T-helper 17 cell (primary cell): ENCODE data around the gene CLCF1. TPM values are rescaled to one million over a fixed set of nuclear protein-coding genes. Genes with fewer than 3 reads are reported as not detected.
"Not testable (repeated sequence)": the region's sequence is repeated elsewhere in the genome, so short reads cannot be mapped to it uniquely, and the experiment has no call there.

Experiments
- ATAC-seq: fragments of 150-1000 bp; cut with Tn5 transposase; 2 replicates; pipeline ENCODE4 v1.10.0; 2021; ENCODE audit warnings: mild to moderate bottlenecking, moderate library complexity
- DNase-seq, 3 donors: peaks; one replicate each; pipeline versions ENCODE4 v3.0.0 to v3.0.0-alpha.2; 2020 to 2021
- H3K9me3 ChIP-seq: one replicate; pipeline ENCODE4 v1.7.0; 2013; ENCODE audit warnings: low read length, mild to moderate bottlenecking; ENCODE audit not compliant: control insufficient read depth, poor library complexity, severe bottlenecking
- H3K27ac Mint-ChIP-seq: one replicate; pipeline ENCODE4 v1.8.0; 2022; ENCODE audit warnings: mild to moderate bottlenecking, moderate library complexity, mixed read lengths
- H3K27me3 Mint-ChIP-seq: one replicate; pipeline ENCODE4 v1.8.0; 2022; ENCODE audit warnings: mixed read lengths
- H3K36me3 Mint-ChIP-seq: one replicate; pipeline ENCODE4 v1.8.0; 2022; ENCODE audit warnings: low read depth, mixed read lengths
- H3K4me1 Mint-ChIP-seq: one replicate; pipeline ENCODE4 v1.8.0; 2022; ENCODE audit warnings: mild to moderate bottlenecking, mixed read lengths
- H3K4me3 Mint-ChIP-seq: one replicate; pipeline ENCODE4 v1.8.0; 2022; ENCODE audit warnings: mild to moderate bottlenecking, moderate library complexity, mixed read lengths
- total RNA-seq, 4 donors: library from RNA in 2 of 4; stranded (reverse) in 2 of 4; gene quantifications; one replicate each; pipeline ENCODE4 v1.2.3 and lab custom pipeline; 2022 to 2026

Gene CLCF1
- total RNA-seq, 2 donors from 2014 or later: 7.3 to 7.5 TPM

DNA sequence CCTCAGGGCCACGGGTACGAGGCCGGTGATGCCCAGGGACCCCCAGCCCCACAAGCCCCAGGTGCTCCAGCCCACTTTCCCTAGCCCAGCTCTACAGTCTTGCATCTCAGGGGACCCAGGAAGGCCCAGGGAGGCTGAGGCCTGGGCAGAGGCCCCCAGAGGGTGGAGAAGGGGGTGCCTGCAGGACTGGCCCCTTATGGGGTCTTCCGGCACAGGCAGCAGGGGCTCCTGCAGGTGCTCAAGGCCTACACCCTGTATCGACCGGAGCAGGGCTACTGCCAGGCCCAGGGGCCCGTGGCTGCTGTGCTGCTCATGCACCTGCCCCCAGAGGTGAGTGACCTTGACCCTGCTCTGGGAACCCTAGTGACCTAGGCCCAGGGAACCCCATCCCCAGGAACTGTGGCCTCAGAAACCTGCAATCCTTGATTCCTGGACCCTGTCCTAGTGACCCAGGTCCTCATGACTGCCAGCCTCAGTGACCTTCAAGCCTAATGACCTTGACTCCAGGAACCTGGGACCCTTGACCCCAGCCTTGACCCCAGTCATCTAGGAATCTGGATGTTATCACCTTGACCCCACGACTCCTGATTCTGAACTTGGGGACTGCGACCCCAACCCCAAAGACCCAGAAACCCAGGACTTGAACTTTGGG is 32.4 kb upstream of the CLCF1 start:
- Mint-ChIP-seq H3K4me3 (peak overlapping the region; percentile 99), H3K27me3 (no peaks in the 10 kb centered on the region), H3K4me1 (peaks cover 51% of the 10 kb centered on the region), H3K27ac (peak overlapping the region; percentile 94), H3K36me3 (peaks cover 9% of the 10 kb centered on the region)
- H3K9me3 ChIP-seq: no peaks in the 10 kb centered on the region
- DNase-seq: no peak
- ATAC-seq: no peak

DNA sequence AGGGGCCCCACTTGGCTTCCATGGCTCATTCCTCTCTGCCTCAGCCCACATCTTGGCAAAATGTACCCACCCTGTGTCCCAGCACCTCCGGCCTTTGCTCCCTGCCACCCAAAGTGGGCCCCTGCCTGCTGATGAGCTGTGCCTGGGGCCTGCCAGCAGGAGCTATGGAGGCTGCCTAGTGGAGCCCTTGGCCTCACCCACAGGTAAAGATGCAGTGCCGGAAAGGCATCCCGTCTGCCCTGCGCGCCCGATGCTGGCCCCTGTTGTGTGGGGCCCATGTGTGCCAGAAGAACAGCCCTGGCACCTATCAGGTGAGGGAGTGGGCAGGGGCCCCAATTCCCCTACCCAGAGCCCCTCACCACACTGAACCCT is 31.8 kb upstream of the CLCF1 start:
- DNase-seq (no peak), ATAC-seq (no peak)
- no peaks in the 10 kb centered on the region for H3K9me3 ChIP-seq
- Mint-ChIP-seq H3K36me3 (peaks cover 9% of the 10 kb centered on the region), H3K27me3 (no peaks in the 10 kb centered on the region), H3K27ac (peak overlapping the region; percentile 94), H3K4me1 (peaks cover 50% of the 10 kb centered on the region), H3K4me3 (peak overlapping the region; percentile 99)

- Mint-ChIP-seq H3K27ac (peak overlapping the region; percentile 94), H3K4me1 (peaks cover 46% of the 10 kb centered on the region), H3K27me3 (no peaks in the 10 kb centered on the region), H3K36me3 (peaks cover 9% of the 10 kb centered on the region), H3K4me3 (peak overlapping the region; percentile 99)
- DNase-seq: no peak
- H3K9me3 ChIP-seq: no peaks in the 10 kb centered on the region
- ATAC-seq: no peak
Observed at GRCh38 chr11:67404515-67405195, 31.3 kb upstream of the CLCF1 start.

DNA sequence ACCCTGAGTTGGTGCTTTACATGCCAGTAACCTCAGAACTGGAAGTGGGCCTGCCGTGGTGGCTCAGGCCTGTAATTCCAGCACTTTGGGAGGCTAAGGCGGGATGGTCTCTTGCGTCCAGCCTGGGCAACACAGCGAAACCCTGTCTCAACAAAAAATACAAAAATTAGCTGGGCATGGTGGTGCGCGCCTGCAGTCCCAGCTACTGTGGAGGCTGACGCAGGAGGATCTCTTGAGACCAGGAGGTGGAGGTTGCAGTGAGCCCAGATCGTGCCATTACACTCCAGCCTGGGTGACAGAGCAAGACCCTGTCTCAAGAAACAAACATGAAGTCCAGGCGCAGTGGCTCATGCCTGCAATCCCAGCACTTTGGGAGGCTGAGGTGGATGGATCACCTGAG is 29.7 kb upstream of the CLCF1 start:
- not testable (repeated sequence) for ATAC-seq, H3K9me3 ChIP-seq, H3K36me3 Mint-ChIP-seq, H3K27me3 Mint-ChIP-seq, DNase-seq
- Mint-ChIP-seq H3K27ac (peak overlapping the region; percentile 94), H3K4me3 (peak overlapping the region; percentile 99), H3K4me1 (peaks cover 37% of the 10 kb centered on the region)

DNA sequence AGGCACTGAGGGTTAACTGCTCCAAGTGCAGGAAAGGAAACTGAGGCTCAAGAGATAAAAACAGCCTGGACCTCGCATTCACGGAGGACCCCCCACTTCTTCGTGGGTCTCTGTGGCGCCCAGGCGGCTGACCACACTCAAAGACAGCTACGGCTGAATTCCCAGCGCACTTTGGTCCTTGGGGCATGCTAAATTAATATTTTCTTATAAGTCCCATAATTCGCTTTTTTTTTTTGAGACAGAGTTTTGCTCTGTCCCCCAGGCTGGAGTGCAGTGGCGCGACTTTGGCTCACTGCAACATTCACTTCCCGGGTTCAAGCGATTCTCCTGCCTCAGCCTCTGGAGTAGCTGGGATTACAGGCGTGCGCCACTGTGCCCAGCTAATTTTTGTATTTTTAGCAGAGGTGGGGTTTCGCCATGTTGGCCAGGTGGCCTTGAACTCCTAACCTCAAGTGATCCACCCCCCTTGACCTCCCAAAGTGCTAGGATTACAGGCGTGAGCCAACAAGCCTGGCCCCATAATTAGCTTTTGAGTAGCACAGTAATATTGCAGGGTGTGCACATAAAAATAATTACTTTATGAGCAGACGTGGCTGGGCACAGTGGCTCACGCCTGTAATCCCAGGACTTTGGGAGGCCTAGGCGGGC is 28.9 kb upstream of the CLCF1 start:
- DNase-seq, H3K27me3 Mint-ChIP-seq, H3K36me3 Mint-ChIP-seq, H3K9me3 ChIP-seq, ATAC-seq: not testable (repeated sequence)
- peaks cover 39% of the 10 kb centered on the region for H3K4me1 Mint-ChIP-seq
- peak overlapping the region; percentile 99 for H3K4me3 Mint-ChIP-seq
- peak overlapping the region; percentile 94 for H3K27ac Mint-ChIP-seq

DNA sequence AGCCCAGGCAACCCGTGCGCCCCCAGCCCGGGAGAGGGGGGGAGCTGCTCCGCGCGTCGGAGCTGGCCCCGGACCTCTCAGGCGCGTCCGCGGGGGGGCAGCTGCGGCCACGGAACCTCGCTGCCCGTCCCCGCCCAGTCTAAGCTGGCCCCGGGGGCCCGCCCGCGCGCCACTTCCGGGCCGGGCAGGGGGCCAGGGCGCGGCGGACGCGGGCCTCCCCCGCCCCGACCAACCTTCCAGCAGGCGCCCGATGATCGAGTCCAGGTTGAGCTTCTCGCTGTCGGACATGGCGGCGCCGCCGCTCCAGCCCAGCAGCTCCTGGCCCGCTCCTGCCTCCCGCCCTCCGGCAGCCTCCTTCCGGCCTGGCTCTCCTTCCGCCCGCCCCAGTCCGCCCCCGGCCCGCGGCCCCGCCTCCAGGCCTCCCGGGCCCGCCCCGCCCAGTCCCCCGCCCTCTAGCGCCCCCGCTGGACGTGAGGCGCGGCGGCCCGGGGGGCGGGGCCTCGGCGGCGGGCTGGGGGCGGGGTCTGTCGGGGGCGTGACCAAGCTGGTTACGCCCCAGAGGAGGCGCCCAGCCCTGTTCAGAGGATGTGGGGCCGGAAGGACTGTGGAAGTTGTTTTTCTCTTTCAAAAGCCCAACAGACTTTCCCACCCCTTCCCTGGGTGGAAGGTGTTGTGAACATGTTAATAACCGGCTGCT is 28.2 kb upstream of the CLCF1 start, which contains the start of gene PPP1CA:
Gene PPP1CA (minus strand): TSS at position 364 of the 697 bp plus-strand sequence. CDS start 76 bp downstream, at position 288.
- H3K4me3 Mint-ChIP-seq: peak within 1 kb of the TSS; percentile 99
- peaks cover 38% of the 10 kb centered on the region for H3K4me1 Mint-ChIP-seq
- peak; percentile 80 for ATAC-seq
- peaks cover 6% of the 10 kb centered on the region for H3K36me3 Mint-ChIP-seq
- no peaks in the 10 kb centered on the region for H3K9me3 ChIP-seq
- peak within 1 kb of the TSS; percentile 94 for H3K27ac Mint-ChIP-seq
- DNase-seq: peak; percentile 92 to 97 (median 92)
- no peaks in the 10 kb centered on the region for H3K27me3 Mint-ChIP-seq

GRCh38 chr11:67400942-67401494 is 27.6 kb upstream of the CLCF1 start:
- H3K36me3 Mint-ChIP-seq: peaks cover 6% of the 10 kb centered on the region
- H3K9me3 ChIP-seq: no peaks in the 10 kb centered on the region
- ATAC-seq: peak; percentile 2
- H3K27ac Mint-ChIP-seq: peak overlapping the region; percentile 89
- peaks cover 36% of the 10 kb centered on the region for H3K4me1 Mint-ChIP-seq
- DNase-seq: no peak
- H3K4me3 Mint-ChIP-seq: peak overlapping the region; percentile 88
- H3K27me3 Mint-ChIP-seq: no peaks in the 10 kb centered on the region

DNA sequence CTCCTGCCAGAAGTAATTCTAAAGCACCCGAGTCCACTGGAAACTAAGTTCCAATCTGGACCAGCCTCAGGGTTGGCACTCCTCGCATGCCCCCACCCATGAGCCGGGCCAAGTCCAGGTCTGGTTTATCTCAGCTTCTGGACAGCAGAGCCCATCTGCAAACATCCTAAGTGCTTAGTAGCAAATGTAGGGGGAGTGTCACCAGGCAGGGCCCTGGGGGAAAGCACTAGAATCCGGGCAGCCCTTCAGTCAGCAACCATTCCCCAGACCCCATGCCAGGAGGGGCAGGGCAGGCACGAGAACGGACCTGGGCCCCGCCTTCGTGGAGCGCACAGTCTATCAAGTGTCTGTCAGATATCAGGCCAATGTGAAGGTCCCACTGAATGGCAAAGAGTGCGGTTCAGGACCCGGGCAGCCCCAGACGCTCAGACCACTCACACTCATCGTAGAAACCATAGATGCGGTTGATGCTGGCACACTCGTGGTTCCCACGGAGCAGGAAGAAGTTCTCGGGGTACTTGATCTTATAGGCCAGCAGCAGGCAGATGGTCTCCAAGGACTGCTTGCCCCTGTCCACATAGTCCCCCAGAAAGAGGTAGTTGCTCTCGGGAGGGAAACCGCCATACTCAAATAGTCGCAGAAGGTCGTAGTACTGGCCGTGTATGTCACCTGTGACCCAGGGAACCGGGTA is 27.0 kb upstream of the CLCF1 start:
- Mint-ChIP-seq H3K4me1 (peaks cover 33% of the 10 kb centered on the region), H3K27me3 (no peaks in the 10 kb centered on the region), H3K27ac (peak overlapping the region; percentile 89), H3K4me3 (peak overlapping the region; percentile 88), H3K36me3 (peaks cover 6% of the 10 kb centered on the region)
- H3K9me3 ChIP-seq: no peaks in the 10 kb centered on the region
- ATAC-seq (no peak), DNase-seq (no peak)

GRCh38 chr11:67398661-67399563 is 25.5 kb upstream of the CLCF1 start:
- peak overlapping the region; percentile 94 for H3K27ac Mint-ChIP-seq
- H3K4me1 Mint-ChIP-seq: peaks cover 26% of the 10 kb centered on the region
- no peaks in the 10 kb centered on the region for H3K9me3 ChIP-seq
- H3K27me3 Mint-ChIP-seq: no peaks in the 10 kb centered on the region
- H3K36me3 Mint-ChIP-seq: peaks cover 3% of the 10 kb centered on the region
- H3K4me3 Mint-ChIP-seq: peak overlapping the region; percentile 67
- ATAC-seq: no peak
- DNase-seq: no peak

DNA sequence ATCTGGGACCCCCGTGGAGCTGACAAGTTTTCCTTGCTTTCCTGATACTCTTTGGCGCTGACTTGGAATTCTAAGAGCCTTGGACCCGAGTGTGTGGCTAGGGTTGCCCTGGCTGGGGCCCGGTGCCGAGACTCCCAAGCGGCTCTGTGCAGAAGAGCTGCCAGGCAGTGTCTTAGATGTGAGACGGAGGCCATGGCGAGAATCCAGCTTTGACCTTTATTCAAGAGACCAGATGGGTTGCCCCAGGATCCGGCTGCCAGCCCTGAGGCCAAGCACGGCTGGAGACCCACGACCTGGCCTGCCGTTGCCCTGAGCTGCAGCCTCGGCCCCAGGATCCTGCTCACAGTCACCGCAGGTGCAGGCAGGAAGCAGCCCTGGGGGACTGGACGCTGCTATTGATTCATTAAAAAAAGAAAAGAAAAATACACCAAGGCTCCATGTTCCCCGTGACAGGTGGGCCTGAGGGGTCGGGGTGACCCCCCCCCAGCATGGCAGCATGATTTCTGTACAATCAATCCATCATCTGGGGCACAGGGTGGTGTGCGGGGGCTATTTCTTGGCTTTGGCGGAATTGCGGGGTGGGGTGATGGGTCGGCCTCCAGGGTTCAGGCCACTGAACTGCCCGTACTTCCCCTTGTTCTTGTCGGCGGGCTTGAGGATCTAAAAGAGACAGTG is 24.7 kb upstream of the CLCF1 start:
- H3K9me3 ChIP-seq: no peaks in the 10 kb centered on the region
- ATAC-seq (no peak), DNase-seq (no peak)
- Mint-ChIP-seq H3K4me3 (peak overlapping the region; percentile 59), H3K36me3 (peaks cover 3% of the 10 kb centered on the region), H3K27ac (peak overlapping the region; percentile 94), H3K27me3 (no peaks in the 10 kb centered on the region), H3K4me1 (peaks cover 24% of the 10 kb centered on the region)

GRCh38 chr11:67397536-67397935 is 24.1 kb upstream of the CLCF1 start:
- peak overlapping the region; percentile 59 for H3K4me3 Mint-ChIP-seq
- peak overlapping the region; percentile 94 for H3K27ac Mint-ChIP-seq
- H3K4me1 Mint-ChIP-seq: peaks cover 27% of the 10 kb centered on the region

More at GRCh38 chr11:67397536-67397935, 24.1 kb upstream of the CLCF1 start:
- no peaks in the 10 kb centered on the region for H3K9me3 ChIP-seq
- peaks cover 3% of the 10 kb centered on the region for H3K36me3 Mint-ChIP-seq
- no peak for ATAC-seq
- DNase-seq: no peak
- no peaks in the 10 kb centered on the region for H3K27me3 Mint-ChIP-seq
